ENCODE measurements around the gene SUMF1. TPM values are rescaled to one million over a fixed set of nuclear protein-coding genes. Genes with fewer than 3 reads are reported as not detected.

Gene SUMF1
- total RNA-seq, 1 experiment from 2014 or later, result 26.6 TPM

DNA sequence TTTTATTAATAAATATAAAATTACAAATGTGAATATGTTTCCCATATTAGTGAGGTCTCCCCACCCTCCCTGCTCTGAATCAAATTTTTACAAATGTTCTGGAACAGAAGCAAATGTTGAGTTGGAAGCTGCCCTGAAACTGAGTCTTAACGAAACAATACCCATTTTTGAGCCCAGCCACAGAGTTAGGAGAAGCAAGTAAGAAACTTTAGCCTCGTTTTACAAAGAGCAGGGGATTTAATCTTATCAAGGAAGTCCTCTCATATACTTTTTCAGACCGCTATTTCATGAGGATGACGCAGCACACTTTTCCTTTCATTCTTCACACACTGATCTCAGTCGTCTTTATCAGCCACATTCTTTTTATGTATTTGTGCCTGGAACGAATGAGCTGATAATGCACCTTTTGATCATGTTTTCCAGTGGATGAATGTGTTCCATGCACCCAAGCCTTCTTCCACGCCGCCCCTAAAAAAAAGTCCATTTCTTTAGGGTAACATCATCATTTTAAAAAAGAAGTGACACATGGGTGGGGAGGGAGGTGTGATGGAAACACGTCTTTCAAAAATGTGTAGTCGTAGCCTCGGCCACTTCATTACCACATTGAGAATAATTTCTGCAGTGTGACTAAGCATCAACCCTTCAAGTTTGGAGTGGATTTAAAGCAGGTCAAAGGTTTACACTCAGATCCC lies 115.8 kb downstream of the SUMF1 start:
- H3K9me3 ChIP-seq (ENCODE audit: control insufficient read depth in 1 of 2, insufficient read depth in 1 of 2, low read depth in 1 of 2, low read length in 2 of 2), result no peaks in the 10 kb centered on the region
- no peak overlapping the region for H3K9ac ChIP-seq (ENCODE audit: low read length)
- H3K4me2 ChIP-seq (ENCODE audit: low read length), result no peak overlapping the region
- H3K9me2 ChIP-seq (ENCODE audit: insufficient read depth), result no peaks in the 10 kb centered on the region
- H2AFZ ChIP-seq (ENCODE audit: low read depth, low read length, poor library complexity, severe bottlenecking), result no peak overlapping the region
- DNase-seq (ENCODE audit: low read depth, low spot score) (no peak), ATAC-seq (0 out of 2 replicates have a peak, but pooled peaks have one; percentile 14)
- ChIA-PET RAD21 (ENCODE audit: low non-redundant PET in 1 of 2, low total read pairs in 2 of 2, uncharacterized antibody in 2 of 2, unreplicated experiment in 2 of 2) (interaction anchor here (1.0 to 1.8 kb wide), 3 partner anchors 235 to 282 kb away, joined by 3 to 10 read pairs (median 4); no protein-coding TSS in a partner anchor), CTCF (interaction anchor here (0.7 to 2.0 kb wide), 12 partner anchors 10 to 704 kb away, joined by 3 to 83 read pairs (median 4); no protein-coding TSS in a partner anchor), POLR2A (interaction anchor here (1.1 to 1.4 kb wide), 3 partner anchors 142 to 282 kb away, joined by 3 read pairs; partner anchors contain the start of gene ITPR1)
- intact Hi-C loops (cut with micrococcal nuclease), result loop anchor here (10.0 kb wide), 1 partner anchor 703 kb away; no protein-coding TSS in a partner anchor
- H4K20me1 ChIP-seq (ENCODE audit: insufficient read depth), result no peaks in the 10 kb centered on the region
- no peak overlapping the region for H3K4me3 ChIP-seq (replicated peaks in 1 of 2; ENCODE audit: low read depth in 1 of 2, low read length in 2 of 2)
- H3K36me3 ChIP-seq (ENCODE audit: control insufficient read depth in 1 of 2, insufficient read depth in 2 of 2, low read length in 2 of 2), result no peaks in the 10 kb centered on the region
- BruUV-seq (replicated peaks), result no TSS peak
- H3K4me1 ChIP-seq (ENCODE audit: control insufficient read depth in 1 of 2, insufficient read depth in 2 of 2, low read length in 2 of 2), result no peaks in the 10 kb centered on the region
- H3K27me3 ChIP-seq (ENCODE audit: insufficient read depth, low read length), result no peaks in the 10 kb centered on the region
- no peak for TF ChIP-seq ZNF274 (IDR thresholded peaks at IDR 0.05; ENCODE audit: low read depth, low read length)
- TF ChIP-seq MAX (IDR thresholded peaks at IDR 0.05), result no peak
- TF ChIP-seq REST (IDR thresholded peaks at IDR 0.05; ENCODE audit: low read depth), result no peak
- TF ChIP-seq CTCF (IDR thresholded peaks at IDR 0.05 in 2 of 3, conservative IDR thresholded peaks at IDR 0.05 in 1 of 3; ENCODE audit: borderline replicate concordance in 1 of 3, insufficient read depth in 1 of 3, low read depth in 2 of 3, low read length in 2 of 3), result no peak
- no peak for TF ChIP-seq ZFX (IDR thresholded peaks at IDR 0.05)
- no peak for TF ChIP-seq SP1 (IDR thresholded peaks at IDR 0.05; ENCODE audit: low read depth)
- TF ChIP-seq FOSL1 (IDR thresholded peaks at IDR 0.05; ENCODE audit: low read depth), result no peak
- H3K27ac ChIP-seq (ENCODE audit: low read depth, low read length), result no peak overlapping the region
- no peaks in the 10 kb centered on the region for H3K79me2 ChIP-seq (ENCODE audit: insufficient read depth, low read length)
